ENCODE data around the gene STK16.
A peak's percentile ranks its signal among the peaks of the same experiment; 100 is the strongest.
"Not testable (repeated sequence)": the region's sequence is repeated elsewhere in the genome, so short reads cannot be mapped to it uniquely, and the experiment has no call there.

STK16 gene

DNA sequence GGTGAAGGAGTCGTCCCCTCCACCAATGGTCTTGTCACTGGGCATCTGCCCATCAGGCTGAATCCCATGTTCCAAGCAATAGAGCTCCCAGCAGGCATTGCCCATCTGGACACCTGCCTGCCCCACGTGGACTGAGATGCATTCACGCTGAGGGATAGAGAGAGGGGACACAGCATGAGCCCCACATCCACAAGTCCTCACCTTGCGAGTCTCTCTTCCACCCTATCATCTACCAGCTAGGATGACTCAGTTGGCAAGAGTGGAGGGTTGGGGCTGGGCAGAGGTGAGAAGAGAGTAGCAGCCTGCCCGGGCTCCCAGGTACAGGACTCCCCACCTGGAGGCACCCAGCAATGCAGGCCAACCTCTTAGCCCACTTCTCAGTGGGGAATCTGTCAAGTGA is 6.8 kb downstream of the STK16 start:
- TF ChIP-seq, protein P1, sequence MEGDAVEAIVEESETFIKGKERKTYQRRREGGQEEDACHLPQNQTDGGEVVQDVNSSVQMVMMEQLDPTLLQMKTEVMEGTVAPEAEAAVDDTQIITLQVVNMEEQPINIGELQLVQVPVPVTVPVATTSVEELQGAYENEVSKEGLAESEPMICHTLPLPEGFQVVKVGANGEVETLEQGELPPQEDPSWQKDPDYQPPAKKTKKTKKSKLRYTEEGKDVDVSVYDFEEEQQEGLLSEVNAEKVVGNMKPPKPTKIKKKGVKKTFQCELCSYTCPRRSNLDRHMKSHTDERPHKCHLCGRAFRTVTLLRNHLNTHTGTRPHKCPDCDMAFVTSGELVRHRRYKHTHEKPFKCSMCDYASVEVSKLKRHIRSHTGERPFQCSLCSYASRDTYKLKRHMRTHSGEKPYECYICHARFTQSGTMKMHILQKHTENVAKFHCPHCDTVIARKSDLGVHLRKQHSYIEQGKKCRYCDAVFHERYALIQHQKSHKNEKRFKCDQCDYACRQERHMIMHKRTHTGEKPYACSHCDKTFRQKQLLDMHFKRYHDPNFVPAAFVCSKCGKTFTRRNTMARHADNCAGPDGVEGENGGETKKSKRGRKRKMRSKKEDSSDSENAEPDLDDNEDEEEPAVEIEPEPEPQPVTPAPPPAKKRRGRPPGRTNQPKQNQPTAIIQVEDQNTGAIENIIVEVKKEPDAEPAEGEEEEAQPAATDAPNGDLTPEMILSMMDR (IDR thresholded peaks at IDR 0.05; ENCODE audit: control insufficient read depth, extremely low read depth, insufficient read depth) = no peak
- no peak for DNase-seq (ENCODE audit: low read depth)
- H3K4me3 ChIP-seq (ENCODE audit: low read depth, low read length) = peak overlapping the region; percentile 84

DNA sequence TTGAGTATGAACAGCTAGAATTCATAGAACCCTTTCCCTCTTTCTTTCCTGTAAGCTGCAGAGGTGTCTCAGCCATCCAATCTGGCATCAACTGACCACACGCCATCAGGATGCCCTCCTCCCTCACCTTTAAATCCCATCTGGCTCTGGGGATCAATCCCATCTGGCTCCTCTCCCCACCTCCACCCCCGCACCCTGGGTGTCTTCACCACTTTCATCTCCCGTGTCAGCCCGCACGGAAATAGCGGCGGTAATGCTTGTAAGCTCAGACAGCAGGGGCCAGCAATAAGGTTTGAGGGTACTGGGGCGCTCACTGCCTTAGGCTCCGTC is 7.3 kb downstream of the STK16 start:
- H3K4me3 ChIP-seq (ENCODE audit: low read depth, low read length) = peak overlapping the region; percentile 84
- TF ChIP-seq, protein P1 (IDR thresholded peaks at IDR 0.05; ENCODE audit: control insufficient read depth, extremely low read depth, insufficient read depth) = no peak
- DNase-seq (ENCODE audit: low read depth) = no peak

DNA sequence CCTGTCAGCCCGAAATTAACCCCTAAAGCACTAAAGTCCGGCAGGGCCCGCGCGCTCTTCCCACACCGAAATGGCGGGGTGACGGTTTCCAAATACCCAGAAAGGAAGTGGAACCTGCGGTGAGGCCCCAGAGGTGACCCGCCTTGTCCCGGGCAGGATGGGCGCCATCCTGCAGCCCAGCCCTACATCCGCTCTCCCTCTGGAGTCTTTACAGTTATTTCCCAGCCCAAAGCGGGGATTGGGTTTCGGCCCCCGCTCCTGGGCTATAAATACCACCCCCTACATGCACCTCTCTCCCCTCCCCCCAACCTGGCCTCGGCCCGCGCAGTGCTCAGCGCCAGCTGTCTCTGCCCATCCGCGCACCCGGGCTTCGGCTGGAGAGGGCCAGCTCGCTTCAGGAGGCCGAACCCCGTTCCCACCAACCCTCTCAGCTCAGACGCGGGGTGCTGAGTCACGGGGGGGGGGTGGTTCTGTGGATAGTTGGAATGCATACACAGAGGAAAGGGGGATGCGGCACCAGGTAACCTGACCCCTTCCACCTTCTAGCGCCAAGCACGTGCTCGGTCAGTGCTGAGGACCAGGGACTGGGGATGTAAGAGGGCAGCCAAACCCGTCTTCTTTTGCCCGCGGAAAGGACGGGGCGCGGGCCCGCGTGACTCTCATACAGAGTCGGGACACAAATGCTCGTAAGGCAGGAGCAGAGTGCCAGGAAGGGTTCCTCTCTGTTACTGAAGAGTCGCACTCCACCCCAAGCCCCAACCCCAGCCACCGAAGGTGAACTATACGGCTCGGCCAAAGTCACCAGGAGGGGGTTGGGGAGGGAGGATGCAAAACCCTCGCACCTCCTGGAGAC is 7.8 kb downstream of the STK16 start, which contains the start of gene TUBA4B:
Gene TUBA4B (plus strand): TSS at position 344 of the 853 bp plus-strand sequence. CDS start 165 bp downstream, at position 509.
- TF ChIP-seq, protein P1 (IDR thresholded peaks at IDR 0.05; ENCODE audit: control insufficient read depth, extremely low read depth, insufficient read depth) = no peak
- peak within 1 kb of the TSS; percentile 84 for H3K4me3 ChIP-seq (ENCODE audit: low read depth, low read length)
- no peak for DNase-seq (ENCODE audit: low read depth)

DNA sequence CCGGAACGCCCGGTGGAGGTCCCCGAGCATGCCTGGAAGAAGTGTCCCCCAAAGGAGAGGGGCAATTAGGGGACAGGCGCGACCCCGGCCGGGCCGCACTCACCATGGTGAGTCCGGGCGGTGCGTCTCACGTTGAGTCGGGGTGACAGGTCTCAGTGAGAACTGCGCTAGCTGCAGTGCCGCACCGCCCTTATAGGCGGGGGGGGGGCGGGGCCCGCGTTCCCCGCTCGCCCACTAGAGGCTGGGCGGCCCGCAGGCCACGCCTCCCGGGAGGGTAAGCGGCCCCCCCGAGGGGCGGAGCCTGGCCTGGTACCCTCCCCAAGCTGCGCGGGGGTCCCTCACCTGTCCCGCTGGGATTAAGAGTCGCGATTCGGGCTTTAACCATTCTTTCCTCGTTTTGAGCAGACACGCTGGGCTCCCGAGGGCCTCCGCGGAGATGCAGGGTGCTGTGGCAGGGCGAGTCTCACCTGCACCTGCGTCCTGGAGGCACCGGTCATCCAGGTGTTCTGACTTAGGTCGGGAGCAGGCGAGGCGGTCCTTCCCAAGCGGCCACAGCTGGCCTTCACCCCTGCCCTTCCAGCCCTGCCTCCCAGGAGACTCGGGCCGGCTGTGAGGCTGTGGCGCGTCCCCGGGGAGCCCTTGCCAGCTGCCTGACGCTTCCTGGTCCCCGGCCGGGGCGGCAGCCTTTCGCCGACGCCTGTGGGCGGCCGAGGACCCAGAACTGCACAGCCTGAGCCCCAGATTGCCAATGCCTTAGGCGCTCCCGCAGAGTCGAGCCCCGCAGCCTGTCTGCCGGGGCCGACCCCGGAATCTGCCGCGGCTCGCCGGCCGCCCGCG is 8.7 kb downstream of the STK16 start, which contains the start of gene TUBA4A:
Gene TUBA4A (minus strand): TSS at position 166 of the 837 bp plus-strand sequence. CDS start 60 bp downstream, at position 106.
- DNase-seq (ENCODE audit: low read depth) = no peak
- peak within 1 kb of the TSS; percentile 84 for H3K4me3 ChIP-seq (ENCODE audit: low read depth, low read length)
- TF ChIP-seq, protein P1 (IDR thresholded peaks at IDR 0.05; ENCODE audit: control insufficient read depth, extremely low read depth, insufficient read depth) = no peak

DNA sequence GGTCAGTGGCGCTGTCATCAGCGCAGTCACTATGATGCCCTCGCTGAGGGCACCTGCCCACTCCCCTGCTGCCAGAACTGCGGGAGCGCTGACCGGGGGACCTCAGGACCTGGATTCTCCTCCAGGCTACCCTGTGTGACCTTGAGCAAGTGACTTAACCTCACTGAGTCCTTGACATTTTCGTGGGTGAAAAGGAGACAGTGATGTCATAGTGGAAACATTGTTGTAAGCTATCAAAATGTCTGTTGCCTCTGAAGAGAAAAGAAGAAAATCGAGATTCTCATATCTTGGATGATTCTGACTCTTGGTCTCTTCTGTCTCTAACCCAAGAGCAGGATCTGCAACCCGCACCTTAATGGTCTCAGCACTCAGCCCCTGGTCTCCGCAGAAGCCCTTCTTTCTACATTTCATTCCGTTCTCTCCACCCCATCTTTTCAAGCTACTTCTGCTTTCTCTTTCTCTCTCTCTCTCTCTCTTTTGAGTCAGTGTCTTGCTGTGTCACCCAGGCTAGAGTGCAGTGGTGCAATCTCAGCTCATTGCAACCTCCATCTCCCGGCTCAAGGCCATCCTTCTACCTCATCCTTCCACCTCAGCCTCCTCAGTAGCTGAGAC is 9.4 kb downstream of the STK16 start:
- TF ChIP-seq, protein P1 (IDR thresholded peaks at IDR 0.05; ENCODE audit: control insufficient read depth, extremely low read depth, insufficient read depth) = no peak
- H3K4me3 ChIP-seq (ENCODE audit: low read depth, low read length) = peak overlapping the region; percentile 84
- no peak for DNase-seq (ENCODE audit: low read depth)

DNA sequence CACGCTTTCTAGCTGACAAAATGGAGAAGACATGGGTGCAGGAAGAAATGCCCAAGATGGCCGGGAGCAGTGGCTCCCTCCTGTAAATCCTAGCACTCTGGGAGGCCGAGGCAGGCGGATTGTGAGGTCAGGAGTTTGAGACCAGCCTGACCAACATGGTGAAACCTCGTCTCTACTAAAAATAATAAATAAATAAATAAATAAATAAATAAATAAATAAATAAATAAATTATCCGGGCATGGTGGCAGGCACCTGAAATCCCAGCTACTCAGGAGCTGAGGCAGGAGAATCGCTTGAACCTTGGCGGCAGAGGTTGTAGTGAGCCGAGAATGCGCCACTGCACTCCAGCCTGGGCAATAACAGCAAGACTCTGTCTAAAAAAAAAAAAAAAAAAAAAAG is 13.7 kb downstream of the STK16 start:
- not testable (repeated sequence) for DNase-seq (ENCODE audit: low read depth); H3K4me3 ChIP-seq (ENCODE audit: low read depth, low read length)

Data from LNCaP clone FGC (cell line).